ENCODE results near the gene ADAMTS6.

The ADAMTS6 gene

GRCh38 chr5:65194871-65195270, 286.8 kb downstream of the ADAMTS6 start:
- H3K36me3 Mint-ChIP-seq (ENCODE audit: low read depth) = peaks cover 11% of the 10 kb centered on the region
- DNase-seq = no peak
- no peak overlapping the region for H3K27ac Mint-ChIP-seq
- no peak overlapping the region for H3K4me3 Mint-ChIP-seq
- no peaks in the 10 kb centered on the region for H3K27me3 Mint-ChIP-seq (ENCODE audit: low read depth, poor library complexity)
- TF ChIP-seq CTCF (IDR thresholded peaks at IDR 0.05) = no peak
- H3K9me3 Mint-ChIP-seq = no peaks in the 10 kb centered on the region
- peaks cover 29% of the 10 kb centered on the region for H3K4me1 Mint-ChIP-seq

GRCh38 chr5:65192331-65192730, 289.4 kb downstream of the ADAMTS6 start:
- peaks cover 18% of the 10 kb centered on the region for H3K4me1 Mint-ChIP-seq
- H3K9me3 Mint-ChIP-seq = no peaks in the 10 kb centered on the region
- DNase-seq = no peak
- no peak overlapping the region for H3K27ac Mint-ChIP-seq
- no peak overlapping the region for H3K4me3 Mint-ChIP-seq
- no peaks in the 10 kb centered on the region for H3K27me3 Mint-ChIP-seq (ENCODE audit: low read depth, poor library complexity)
- H3K36me3 Mint-ChIP-seq (ENCODE audit: low read depth) = peaks cover 16% of the 10 kb centered on the region
- TF ChIP-seq CTCF (IDR thresholded peaks at IDR 0.05) = no peak

- Mint-ChIP-seq H3K36me3 (ENCODE audit: low read depth) (peaks cover 15% of the 10 kb centered on the region), H3K27ac (no peak overlapping the region), H3K9me3 (no peaks in the 10 kb centered on the region), H3K27me3 (ENCODE audit: low read depth, poor library complexity) (no peaks in the 10 kb centered on the region), H3K4me1 (peaks cover 15% of the 10 kb centered on the region), H3K4me3 (no peak overlapping the region)
- DNase-seq = no peak
- no peak for TF ChIP-seq CTCF (IDR thresholded peaks at IDR 0.05)
These were observed 290.1 kb downstream of the ADAMTS6 start for GRCh38 chr5:65191554-65192135.

GRCh38 chr5:65190328-65191053, 291.2 kb downstream of the ADAMTS6 start:
- no peak for DNase-seq
- peak overlapping the region; percentile 41 for H3K27ac Mint-ChIP-seq
- peaks cover 12% of the 10 kb centered on the region for H3K36me3 Mint-ChIP-seq (ENCODE audit: low read depth)
- peaks cover 15% of the 10 kb centered on the region for H3K4me1 Mint-ChIP-seq
- H3K9me3 Mint-ChIP-seq = no peaks in the 10 kb centered on the region
- TF ChIP-seq CTCF (IDR thresholded peaks at IDR 0.05) = no peak
- no peak overlapping the region for H3K4me3 Mint-ChIP-seq
- H3K27me3 Mint-ChIP-seq (ENCODE audit: low read depth, poor library complexity) = no peaks in the 10 kb centered on the region

GRCh38 chr5:65186646-65187227, 295.0 kb downstream of the ADAMTS6 start:
- Mint-ChIP-seq H3K36me3 (ENCODE audit: low read depth) (peaks cover 8% of the 10 kb centered on the region), H3K27me3 (ENCODE audit: low read depth, poor library complexity) (peaks cover 3% of the 10 kb centered on the region), H3K4me1 (peaks cover 26% of the 10 kb centered on the region), H3K27ac (no peak overlapping the region), H3K4me3 (no peak overlapping the region), H3K9me3 (no peaks in the 10 kb centered on the region)
- TF ChIP-seq CTCF (IDR thresholded peaks at IDR 0.05) = no peak
- DNase-seq = no peak

All from nephron progenitor cell (in vitro differentiated cells).